Measurements from ENCODE around the gene LSR.

LSR gene

GRCh38 chr19:35290381-35291127, 41.8 kb downstream of the LSR start:
- DNase-seq = no peak

GRCh38 chr19:35291259-35291658, 42.5 kb downstream of the LSR start:
- no peak for DNase-seq

DNA sequence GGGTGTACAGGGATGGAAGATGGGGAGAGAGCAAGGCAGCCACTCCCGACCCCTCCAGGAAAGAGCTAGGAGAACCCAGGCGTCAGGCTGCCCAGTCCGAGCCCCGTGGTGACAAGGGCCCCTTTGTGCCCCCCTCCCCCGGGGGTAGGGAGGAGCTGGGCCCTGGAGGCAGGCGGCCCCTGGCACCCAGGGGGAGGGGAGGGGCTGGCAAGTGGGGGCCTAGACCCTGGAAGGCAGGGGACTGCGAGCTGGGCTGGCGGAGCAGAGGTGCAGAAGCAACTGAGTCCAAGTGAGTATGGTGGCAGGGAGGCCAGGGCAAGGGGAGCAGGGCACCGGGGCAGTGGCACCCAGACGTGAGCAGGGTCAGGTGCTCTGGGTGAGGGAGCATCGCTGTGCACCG, 43.1 kb downstream of the LSR start, which contains the start of gene MAG:
Gene MAG, plus strand, starts transcription at position 246 of the 400 bp plus-strand sequence. CDS start 3,248 bp downstream, outside the sequence.
- DNase-seq = no peak

DNA sequence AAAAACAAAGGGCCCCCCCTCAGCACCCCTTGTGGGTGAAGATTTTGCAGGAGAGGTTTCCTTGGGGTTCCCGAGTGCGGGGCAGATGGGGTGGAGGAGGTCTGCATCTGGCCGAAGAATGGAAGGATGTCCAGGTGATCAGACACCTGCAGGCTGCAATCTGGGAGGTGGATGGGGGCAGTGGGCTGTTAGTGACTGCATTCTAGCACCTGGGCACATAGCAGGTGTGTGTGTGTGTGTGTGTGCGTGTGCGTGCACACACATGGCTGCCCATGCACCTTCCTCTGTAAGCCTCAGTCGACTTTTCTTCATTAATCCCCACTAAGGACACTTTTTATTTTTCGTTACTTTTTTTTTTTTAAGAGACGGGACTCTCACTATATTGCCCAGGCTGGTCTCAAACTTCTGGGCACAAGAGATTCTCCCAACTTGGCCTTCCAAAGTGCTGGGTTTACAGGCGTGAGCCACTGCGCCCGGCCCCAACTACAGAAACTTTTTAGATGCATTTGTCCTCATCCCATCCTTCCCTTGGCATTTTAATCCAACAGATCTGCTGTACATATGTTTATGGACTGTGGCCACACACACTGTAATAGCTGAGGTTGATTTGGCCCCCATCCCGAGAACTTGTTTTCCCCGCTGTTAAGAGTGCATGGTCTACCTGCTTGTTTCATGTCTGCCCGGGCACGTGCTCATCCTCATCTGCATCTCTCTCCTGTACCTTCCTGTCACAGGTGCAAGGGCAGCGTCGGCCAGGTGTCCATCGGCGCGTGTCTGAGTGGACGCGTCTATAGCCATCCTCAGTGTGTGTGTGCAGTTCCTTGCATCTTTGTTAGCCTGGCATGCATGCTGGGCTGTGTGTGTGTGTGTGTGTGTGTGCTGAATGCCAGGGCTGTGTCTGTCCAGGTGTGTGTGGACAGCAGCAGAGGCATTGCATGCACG, 43.9 kb downstream of the LSR start:
- no peak for DNase-seq

DNA sequence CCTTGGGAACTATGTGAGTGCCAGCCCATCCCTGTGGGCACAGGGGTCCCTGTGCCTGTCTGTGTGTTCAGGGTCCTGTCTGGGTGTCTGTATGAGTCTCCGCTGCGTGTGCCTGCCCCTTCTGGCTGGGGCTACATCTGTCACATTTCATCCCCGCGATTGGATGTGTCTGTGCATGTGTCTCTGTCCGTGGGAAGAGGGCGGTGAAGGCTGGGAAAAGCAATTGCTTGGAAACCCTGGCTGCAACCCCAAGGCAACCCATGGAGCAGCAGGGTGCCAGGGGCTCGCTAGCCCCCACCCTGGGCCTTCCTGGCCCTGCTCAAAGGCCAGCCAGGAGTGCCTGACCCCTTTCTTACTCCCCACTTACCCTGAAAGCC, 44.5 kb downstream of the LSR start:
- no peak for DNase-seq

DNA sequence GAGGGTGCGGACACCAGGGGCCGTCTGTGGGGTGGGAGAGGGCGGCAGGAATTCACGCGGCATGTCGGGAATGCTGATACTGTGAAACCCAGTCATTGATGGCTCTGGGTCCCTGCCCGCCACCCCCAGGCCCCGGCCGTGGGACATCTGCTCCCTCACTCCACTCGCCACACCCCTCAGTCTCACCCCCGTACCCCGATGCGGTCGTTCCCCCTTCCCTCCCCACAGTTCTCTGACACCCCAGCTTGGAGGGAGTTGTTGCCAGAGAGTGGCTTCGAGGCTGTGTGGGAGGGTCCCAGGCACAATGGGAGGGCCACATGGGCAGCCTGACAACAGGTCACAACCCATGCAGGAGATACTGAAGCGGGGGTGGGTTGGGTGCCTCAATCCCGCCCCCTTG, 45.0 kb downstream of the LSR start:
- no peak for DNase-seq

GRCh38 chr19:35294328-35294727, 45.5 kb downstream of the LSR start:
- no peak for DNase-seq

GRCh38 chr19:35294859-35295791, 46.3 kb downstream of the LSR start:
- DNase-seq = no peak

DNA sequence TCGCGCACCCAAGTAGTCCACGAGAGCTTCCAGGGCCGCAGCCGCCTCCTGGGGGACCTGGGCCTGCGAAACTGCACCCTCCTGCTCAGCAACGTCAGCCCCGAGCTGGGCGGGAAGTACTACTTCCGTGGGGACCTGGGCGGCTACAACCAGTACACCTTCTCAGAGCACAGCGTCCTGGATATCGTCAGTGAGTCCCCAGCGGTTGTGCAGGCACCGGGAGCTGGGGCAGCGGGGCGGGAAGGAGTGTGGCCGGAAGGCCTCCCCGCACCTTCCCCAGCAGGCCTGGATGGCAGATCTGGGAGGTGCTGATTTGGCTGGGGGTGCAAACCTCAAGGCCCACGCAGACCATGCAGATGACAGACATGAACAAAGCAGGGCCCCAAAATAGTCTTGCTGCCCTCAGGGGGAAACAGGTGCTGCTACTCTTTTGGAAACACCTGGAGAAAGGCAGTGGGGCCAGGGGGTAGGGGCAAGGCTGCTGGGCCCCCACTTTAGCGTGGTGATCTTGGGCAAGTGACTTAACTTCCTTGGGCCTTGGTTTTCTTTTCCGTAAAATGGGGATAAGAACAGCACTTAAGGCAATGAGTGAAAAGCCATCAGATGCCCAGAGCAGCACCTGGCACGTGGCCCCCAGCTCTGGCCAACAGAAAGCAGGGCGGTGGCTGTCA, 47.1 kb downstream of the LSR start:
- peak; percentile 26 for DNase-seq

- DNase-seq = no peak
These were observed 48.1 kb downstream of the LSR start for GRCh38 chr19:35296644-35297514.

DNA sequence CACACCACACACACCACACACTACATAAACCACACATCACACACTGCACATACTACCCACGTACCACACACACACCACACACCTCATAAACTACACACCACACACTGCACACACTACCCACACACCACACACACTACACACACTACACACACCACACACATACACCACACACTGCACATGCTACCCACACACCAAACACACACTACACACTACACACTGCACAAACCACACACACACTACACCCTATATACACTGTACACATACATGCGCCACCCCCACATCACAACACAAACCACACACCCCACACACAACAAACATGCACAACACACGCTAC, 48.7 kb downstream of the LSR start:
- no peak for DNase-seq

GRCh38 chr19:35297922-35298321, 49.1 kb downstream of the LSR start:
- DNase-seq = no peak

GRCh38 chr19:35298561-35298972, 49.8 kb downstream of the LSR start:
- DNase-seq = no peak

DNA sequence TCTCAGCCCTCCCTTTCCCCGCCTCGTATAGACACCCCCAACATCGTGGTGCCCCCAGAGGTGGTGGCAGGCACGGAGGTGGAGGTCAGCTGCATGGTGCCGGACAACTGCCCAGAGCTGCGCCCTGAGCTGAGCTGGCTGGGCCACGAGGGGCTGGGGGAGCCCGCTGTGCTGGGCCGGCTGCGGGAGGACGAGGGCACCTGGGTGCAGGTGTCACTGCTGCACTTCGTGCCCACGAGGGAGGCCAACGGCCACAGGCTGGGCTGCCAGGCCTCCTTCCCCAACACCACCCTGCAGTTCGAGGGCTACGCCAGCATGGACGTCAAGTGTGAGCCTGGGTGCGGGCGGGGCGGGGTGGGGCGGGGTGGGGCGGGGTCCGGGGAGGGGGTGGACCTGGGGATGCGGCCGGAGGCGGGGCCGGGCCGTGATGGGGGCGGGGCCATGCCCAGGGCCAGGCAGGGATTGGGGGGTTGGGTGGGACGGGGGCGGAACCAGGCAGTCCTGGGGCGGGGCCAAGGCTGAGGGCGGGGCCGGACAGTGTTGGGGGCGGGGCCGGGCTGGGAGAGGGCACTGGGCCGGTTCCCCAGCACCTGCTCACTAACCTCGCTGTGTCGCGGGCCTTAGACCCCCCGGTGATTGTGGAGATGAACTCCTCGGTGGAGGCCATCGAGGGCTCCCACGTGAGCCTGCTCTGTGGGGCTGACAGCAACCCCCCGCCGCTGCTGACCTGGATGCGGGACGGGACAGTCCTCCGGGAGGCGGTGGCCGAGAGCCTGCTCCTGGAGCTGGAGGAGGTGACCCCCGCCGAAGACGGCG, 50.9 kb downstream of the LSR start:
- DNase-seq = no peak

DNA sequence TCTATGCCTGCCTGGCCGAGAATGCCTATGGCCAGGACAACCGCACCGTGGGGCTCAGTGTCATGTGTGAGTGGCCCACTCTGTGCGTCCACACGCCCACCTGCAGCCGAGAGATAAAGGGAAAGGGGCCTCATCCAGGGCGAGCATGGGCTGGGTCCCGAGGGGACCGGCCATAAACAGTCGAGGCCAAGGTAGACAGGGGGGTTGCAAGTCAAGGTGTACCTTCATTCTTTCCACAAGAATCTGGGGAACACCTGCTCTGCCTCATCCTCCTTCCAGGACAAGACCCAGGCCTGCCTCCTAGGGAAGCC, 51.5 kb downstream of the LSR start:
- no peak for DNase-seq

DNA sequence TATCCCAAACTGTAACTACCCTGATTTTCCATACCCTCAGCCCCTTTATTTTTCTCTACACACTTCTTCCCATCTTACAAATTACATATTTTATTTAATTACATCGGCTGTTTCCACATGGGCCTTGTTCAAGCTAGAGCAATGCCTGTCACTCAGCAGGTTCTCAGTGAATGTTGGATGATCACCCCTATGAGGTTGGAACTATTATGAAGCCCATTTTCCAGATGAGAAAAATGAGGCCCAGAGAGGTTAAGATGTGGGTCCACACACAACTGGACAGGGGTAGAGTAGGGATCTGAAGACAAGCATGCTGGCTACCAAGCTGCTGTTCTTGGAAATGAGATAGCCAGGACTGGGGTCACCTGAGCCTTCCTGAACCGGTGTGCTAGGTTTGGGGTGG, 53.2 kb downstream of the LSR start:
- DNase-seq = no peak

GRCh38 chr19:35302446-35302845, 53.6 kb downstream of the LSR start:
- DNase-seq = no peak

- DNase-seq = no peak
These were observed 54.6 kb downstream of the LSR start for GRCh38 chr19:35303357-35303915.

- DNase-seq = no peak
These were observed 55.2 kb downstream of the LSR start for GRCh38 chr19:35304036-35304435.

- DNase-seq = no peak
These were observed 56.4 kb downstream of the LSR start for GRCh38 chr19:35305181-35305580.

Data from CD4-positive, alpha-beta T cell treated with Interleukin-12 subunit alpha and Interleukin-12 subunit beta, for 1 hour (primary cell).